Measurements from ENCODE around the gene ZXDC. TPM values are rescaled to one million over a fixed set of nuclear protein-coding genes. Genes with fewer than 3 reads are reported as not detected.

Gene ZXDC
- total RNA-seq, 2 donors from 2014 or later = 30.5 to 31.6 TPM

DNA sequence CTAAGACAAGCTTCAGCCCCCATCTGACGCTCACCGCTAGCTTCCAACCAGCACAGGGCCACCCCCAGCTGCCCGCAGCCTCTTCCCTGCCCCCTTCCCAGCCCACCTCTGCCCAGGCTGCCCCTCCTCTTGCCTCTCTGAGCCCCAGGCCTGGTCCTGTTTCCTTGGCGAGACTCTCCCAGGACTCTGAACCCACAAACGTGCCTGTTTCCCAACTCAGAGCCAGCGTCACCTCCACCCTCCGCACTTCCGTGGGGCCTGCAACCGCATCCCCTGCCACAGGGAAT, 35.0 kb downstream of the ZXDC start:
- no peaks in the 10 kb centered on the region for H3K27me3 Mint-ChIP-seq (ENCODE audit: insufficient read depth)
- peak; percentile 43 for DNase-seq
- H3K36me3 ChIP-seq (ENCODE audit: control insufficient read depth, insufficient read depth, low read length) = peaks cover 24% of the 10 kb centered on the region
- H3K27ac ChIP-seq (ENCODE audit: low read depth, low read length) = no peak overlapping the region
- TF ChIP-seq, protein P1, sequence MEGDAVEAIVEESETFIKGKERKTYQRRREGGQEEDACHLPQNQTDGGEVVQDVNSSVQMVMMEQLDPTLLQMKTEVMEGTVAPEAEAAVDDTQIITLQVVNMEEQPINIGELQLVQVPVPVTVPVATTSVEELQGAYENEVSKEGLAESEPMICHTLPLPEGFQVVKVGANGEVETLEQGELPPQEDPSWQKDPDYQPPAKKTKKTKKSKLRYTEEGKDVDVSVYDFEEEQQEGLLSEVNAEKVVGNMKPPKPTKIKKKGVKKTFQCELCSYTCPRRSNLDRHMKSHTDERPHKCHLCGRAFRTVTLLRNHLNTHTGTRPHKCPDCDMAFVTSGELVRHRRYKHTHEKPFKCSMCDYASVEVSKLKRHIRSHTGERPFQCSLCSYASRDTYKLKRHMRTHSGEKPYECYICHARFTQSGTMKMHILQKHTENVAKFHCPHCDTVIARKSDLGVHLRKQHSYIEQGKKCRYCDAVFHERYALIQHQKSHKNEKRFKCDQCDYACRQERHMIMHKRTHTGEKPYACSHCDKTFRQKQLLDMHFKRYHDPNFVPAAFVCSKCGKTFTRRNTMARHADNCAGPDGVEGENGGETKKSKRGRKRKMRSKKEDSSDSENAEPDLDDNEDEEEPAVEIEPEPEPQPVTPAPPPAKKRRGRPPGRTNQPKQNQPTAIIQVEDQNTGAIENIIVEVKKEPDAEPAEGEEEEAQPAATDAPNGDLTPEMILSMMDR (conservative IDR thresholded peaks at IDR 0.05) = no peak
- no peak overlapping the region for H3K9ac ChIP-seq (ENCODE audit: extremely low read depth, low read length, poor library complexity, severe bottlenecking)
- H3K27me3 ChIP-seq (ENCODE audit: control insufficient read depth, insufficient read depth, low read length, poor library complexity, severe bottlenecking) = no peaks in the 10 kb centered on the region
- H3K4me1 ChIP-seq (ENCODE audit: control insufficient read depth, insufficient read depth, low read length) = no peaks in the 10 kb centered on the region
- H3K27ac Mint-ChIP-seq = peak overlapping the region; percentile 11
- H3K4me3 ChIP-seq (ENCODE audit: low read length) = no peak overlapping the region
- no peaks in the 10 kb centered on the region for H3K4me1 Mint-ChIP-seq
- H3K4me3 Mint-ChIP-seq = no peak overlapping the region
- H3K9me3 Mint-ChIP-seq = no peaks in the 10 kb centered on the region
- H3K9me3 ChIP-seq (ENCODE audit: control insufficient read depth, low read length) = no peaks in the 10 kb centered on the region
- 75 to 88% methylated on average over 2 to 9 of the region's 9 CpGs for WGBS, 2 experiments (ENCODE audit: insufficient coverage in 1 of 2, insufficient read length in 1 of 2)
- H3K36me3 Mint-ChIP-seq (ENCODE audit: low read depth) = peaks cover 28% of the 10 kb centered on the region

GRCh38 chr3:126439968-126440708, 35.6 kb downstream of the ZXDC start:
- Mint-ChIP-seq H3K4me1 (no peaks in the 10 kb centered on the region), H3K36me3 (ENCODE audit: low read depth) (peaks cover 28% of the 10 kb centered on the region), H3K9me3 (no peaks in the 10 kb centered on the region), H3K4me3 (no peak overlapping the region), H3K27ac (peak overlapping the region; percentile 55), H3K27me3 (ENCODE audit: insufficient read depth) (no peaks in the 10 kb centered on the region)
- WGBS, 2 experiments (ENCODE audit: insufficient coverage in 1 of 2, insufficient read length in 1 of 2) = 85 to 90% methylated on average over 9 to 12 of the region's 12 CpGs
- H3K27ac ChIP-seq (ENCODE audit: low read depth, low read length) = no peak overlapping the region
- TF ChIP-seq, protein P1 (conservative IDR thresholded peaks at IDR 0.05) = no peak
- H3K9me3 ChIP-seq (ENCODE audit: control insufficient read depth, low read length) = no peaks in the 10 kb centered on the region
- no peak overlapping the region for H3K9ac ChIP-seq (ENCODE audit: extremely low read depth, low read length, poor library complexity, severe bottlenecking)
- H3K36me3 ChIP-seq (ENCODE audit: control insufficient read depth, insufficient read depth, low read length) = peaks cover 19% of the 10 kb centered on the region
- H3K4me1 ChIP-seq (ENCODE audit: control insufficient read depth, insufficient read depth, low read length) = no peaks in the 10 kb centered on the region
- no peaks in the 10 kb centered on the region for H3K27me3 ChIP-seq (ENCODE audit: control insufficient read depth, insufficient read depth, low read length, poor library complexity, severe bottlenecking)
- H3K4me3 ChIP-seq (ENCODE audit: low read length) = no peak overlapping the region
- peak; percentile 26 for DNase-seq

GRCh38 chr3:126439346-126439967, 36.2 kb downstream of the ZXDC start:
- H3K4me1 ChIP-seq (ENCODE audit: control insufficient read depth, insufficient read depth, low read length) = no peaks in the 10 kb centered on the region
- H3K36me3 ChIP-seq (ENCODE audit: control insufficient read depth, insufficient read depth, low read length) = peaks cover 16% of the 10 kb centered on the region
- H3K9me3 ChIP-seq (ENCODE audit: control insufficient read depth, low read length) = no peaks in the 10 kb centered on the region
- Mint-ChIP-seq H3K27me3 (ENCODE audit: insufficient read depth) (no peaks in the 10 kb centered on the region), H3K27ac (peak overlapping the region; percentile 66), H3K9me3 (no peaks in the 10 kb centered on the region), H3K4me3 (no peak overlapping the region), H3K36me3 (ENCODE audit: low read depth) (peaks cover 28% of the 10 kb centered on the region), H3K4me1 (no peaks in the 10 kb centered on the region)
- peak overlapping the region; percentile 49 for H3K27ac ChIP-seq (ENCODE audit: low read depth, low read length)
- DNase-seq = peak; percentile 43
- WGBS, 2 experiments (ENCODE audit: insufficient coverage in 1 of 2, insufficient read length in 1 of 2) = 84 to 92% methylated on average over 6 to 15 of the region's 15 CpGs
- H3K9ac ChIP-seq (ENCODE audit: extremely low read depth, low read length, poor library complexity, severe bottlenecking) = no peak overlapping the region
- no peaks in the 10 kb centered on the region for H3K27me3 ChIP-seq (ENCODE audit: control insufficient read depth, insufficient read depth, low read length, poor library complexity, severe bottlenecking)
- no peak overlapping the region for H3K4me3 ChIP-seq (ENCODE audit: low read length)
- TF ChIP-seq, protein P1 (conservative IDR thresholded peaks at IDR 0.05) = no peak
